Neural cell (in vitro differentiated cells): Measurements from ENCODE around the gene FBLIM1.

Source experiments
- CTCF ChIP-seq: fragments of 450-650 bp; IDR thresholded peaks from 2 replicates; pipeline ENCODE4 v1.5.1; 2014; ENCODE audit warnings: antibody characterized with exemption, mild to moderate bottlenecking, moderate library complexity; ENCODE audit not compliant: poor library complexity, severe bottlenecking
- EP300 ChIP-seq: fragments of 450-650 bp; conservative IDR thresholded peaks from 2 replicates; pipeline ENCODE4 v1.6.1; 2014; ENCODE audit warnings: antibody characterized with exemption, mild to moderate bottlenecking, moderate library complexity; ENCODE audit not compliant: poor library complexity, severe bottlenecking
- EZH2 ChIP-seq: fragments of 200-600, 300-800 bp; shearing (Covaris generic), sonication (generic); IDR thresholded peaks from 2 replicates; pipeline ENCODE4 v1.6.1; 2014; ENCODE audit warnings: antibody characterized with exemption, low read length, borderline replicate concordance, mild to moderate bottlenecking; ENCODE audit not compliant: insufficient read depth, poor library complexity, severe bottlenecking
- MXI1 ChIP-seq: fragments of 450-650 bp; conservative IDR thresholded peaks from 2 replicates; pipeline ENCODE4 v1.6.1; 2014; ENCODE audit warnings: antibody characterized with exemption, mild to moderate bottlenecking; ENCODE audit not compliant: poor library complexity, severe bottlenecking
- POLR2AphosphoS5 ChIP-seq: IDR thresholded peaks from 2 replicates; pipeline ENCODE4 v1.6.1; 2012
- RAD21 ChIP-seq: fragments of 450-650 bp; conservative IDR thresholded peaks from 2 replicates; pipeline ENCODE4 v1.6.1; 2014; ENCODE audit warnings: antibody characterized with exemption, mild to moderate bottlenecking, moderate library complexity
- SMC3 ChIP-seq: fragments of 450-650 bp; conservative IDR thresholded peaks from 2 replicates; pipeline ENCODE4 v1.6.1; 2014; ENCODE audit warnings: antibody characterized with exemption, mild to moderate bottlenecking, moderate library complexity; ENCODE audit not compliant: poor library complexity
- TAF1 ChIP-seq: IDR thresholded peaks from 2 replicates; pipeline ENCODE4 v1.6.1; 2012; ENCODE audit warnings: low read depth
- TF ChIP-seq, protein P1 (sequence below): IDR thresholded peaks from 2 replicates; pipeline ENCODE4 v1.6.1; 2012; ENCODE audit warnings: borderline replicate concordance

- TF ChIP-seq CTCF: no peak
- no peak for TF ChIP-seq EP300
- no peak for TF ChIP-seq POLR2AphosphoS5
- TF ChIP-seq EZH2: no peak
- TF ChIP-seq TAF1: no peak
- TF ChIP-seq RAD21: no peak
- TF ChIP-seq, protein P1, sequence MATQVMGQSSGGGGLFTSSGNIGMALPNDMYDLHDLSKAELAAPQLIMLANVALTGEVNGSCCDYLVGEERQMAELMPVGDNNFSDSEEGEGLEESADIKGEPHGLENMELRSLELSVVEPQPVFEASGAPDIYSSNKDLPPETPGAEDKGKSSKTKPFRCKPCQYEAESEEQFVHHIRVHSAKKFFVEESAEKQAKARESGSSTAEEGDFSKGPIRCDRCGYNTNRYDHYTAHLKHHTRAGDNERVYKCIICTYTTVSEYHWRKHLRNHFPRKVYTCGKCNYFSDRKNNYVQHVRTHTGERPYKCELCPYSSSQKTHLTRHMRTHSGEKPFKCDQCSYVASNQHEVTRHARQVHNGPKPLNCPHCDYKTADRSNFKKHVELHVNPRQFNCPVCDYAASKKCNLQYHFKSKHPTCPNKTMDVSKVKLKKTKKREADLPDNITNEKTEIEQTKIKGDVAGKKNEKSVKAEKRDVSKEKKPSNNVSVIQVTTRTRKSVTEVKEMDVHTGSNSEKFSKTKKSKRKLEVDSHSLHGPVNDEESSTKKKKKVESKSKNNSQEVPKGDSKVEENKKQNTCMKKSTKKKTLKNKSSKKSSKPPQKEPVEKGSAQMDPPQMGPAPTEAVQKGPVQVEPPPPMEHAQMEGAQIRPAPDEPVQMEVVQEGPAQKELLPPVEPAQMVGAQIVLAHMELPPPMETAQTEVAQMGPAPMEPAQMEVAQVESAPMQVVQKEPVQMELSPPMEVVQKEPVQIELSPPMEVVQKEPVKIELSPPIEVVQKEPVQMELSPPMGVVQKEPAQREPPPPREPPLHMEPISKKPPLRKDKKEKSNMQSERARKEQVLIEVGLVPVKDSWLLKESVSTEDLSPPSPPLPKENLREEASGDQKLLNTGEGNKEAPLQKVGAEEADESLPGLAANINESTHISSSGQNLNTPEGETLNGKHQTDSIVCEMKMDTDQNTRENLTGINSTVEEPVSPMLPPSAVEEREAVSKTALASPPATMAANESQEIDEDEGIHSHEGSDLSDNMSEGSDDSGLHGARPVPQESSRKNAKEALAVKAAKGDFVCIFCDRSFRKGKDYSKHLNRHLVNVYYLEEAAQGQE: no peak
- no peak for TF ChIP-seq SMC3
- no peak for TF ChIP-seq MXI1
Measured at GRCh38 chr1:15757016-15757543, 1.5 kb upstream of the FBLIM1 start.
